ENCODE data around the gene CEP170.

CEP170 gene

GRCh38 chr1:243254927-243255790, at the start of gene CEP170:
CEP170 (minus strand) TSS chr1:243255281; CDS start chr1:243225280, 30,001 bp downstream.
- peak; percentile 73 to 81 for DNase-seq (ENCODE audit: low read depth in 2 of 2)

GRCh38 chr1:243301059-243301458, 46.0 kb upstream of the CEP170 start:
- DNase-seq (ENCODE audit: low read depth in 2 of 2) = no peak

- DNase-seq (ENCODE audit: low read depth in 2 of 2) = no peak
Observed at GRCh38 chr1:243299069-243299468, 44.0 kb upstream of the CEP170 start.

GRCh38 chr1:243294723-243295121, 39.6 kb upstream of the CEP170 start:
- DNase-seq (ENCODE audit: low read depth in 2 of 2) = no peak

GRCh38 chr1:243293941-243294722, 39.1 kb upstream of the CEP170 start:
- no peak for DNase-seq (ENCODE audit: low read depth in 2 of 2)

GRCh38 chr1:243292117-243292516, 37.0 kb upstream of the CEP170 start:
- no peak for DNase-seq (ENCODE audit: low read depth in 2 of 2)

- no peak for DNase-seq (ENCODE audit: low read depth in 2 of 2)
Observed at GRCh38 chr1:243291292-243291691, 36.2 kb upstream of the CEP170 start.

- no peak for DNase-seq (ENCODE audit: low read depth in 2 of 2)
Observed at GRCh38 chr1:243288062-243288461, 33.0 kb upstream of the CEP170 start.

GRCh38 chr1:243287652-243288051, 32.6 kb upstream of the CEP170 start:
- no peak for DNase-seq (ENCODE audit: low read depth in 2 of 2)

- no peak for DNase-seq (ENCODE audit: low read depth in 2 of 2)
Observed at GRCh38 chr1:243287123-243287460, 32.0 kb upstream of the CEP170 start.

GRCh38 chr1:243286409-243287122, 31.5 kb upstream of the CEP170 start:
- no peak for DNase-seq (ENCODE audit: low read depth in 2 of 2)

GRCh38 chr1:243281672-243282071, 26.6 kb upstream of the CEP170 start:
- DNase-seq (ENCODE audit: low read depth in 2 of 2) = no peak

GRCh38 chr1:243280571-243281129, 25.6 kb upstream of the CEP170 start:
- no peak for DNase-seq (ENCODE audit: low read depth in 2 of 2)

- no peak for DNase-seq (ENCODE audit: low read depth in 2 of 2)
Observed at GRCh38 chr1:243275316-243275715, 20.2 kb upstream of the CEP170 start.

GRCh38 chr1:243273945-243274344, 18.9 kb upstream of the CEP170 start:
- no peak for DNase-seq (ENCODE audit: low read depth in 2 of 2)

- DNase-seq (ENCODE audit: low read depth in 2 of 2) = no peak
Observed at GRCh38 chr1:243273506-243273905, 18.4 kb upstream of the CEP170 start.

- DNase-seq (ENCODE audit: low read depth in 2 of 2) = no peak
Observed at GRCh38 chr1:243272401-243272800, 17.3 kb upstream of the CEP170 start.

GRCh38 chr1:243271996-243272395, 16.9 kb upstream of the CEP170 start:
- DNase-seq (ENCODE audit: low read depth in 2 of 2) = no peak

GRCh38 chr1:243270097-243270864, 15.2 kb upstream of the CEP170 start:
- DNase-seq (ENCODE audit: low read depth in 2 of 2) = no peak

- no peak for DNase-seq (ENCODE audit: low read depth in 2 of 2)
Observed at GRCh38 chr1:243269461-243269801, 14.3 kb upstream of the CEP170 start.

- no peak for DNase-seq (ENCODE audit: low read depth in 2 of 2)
Observed at GRCh38 chr1:243268751-243269460, 13.8 kb upstream of the CEP170 start.

All from activated CD8-positive, alpha-beta memory T cell treated with anti-CD3 and anti-CD28 coated beads for 4 hours (primary cell).